Measurements from ENCODE around the gene STAG3.
"Not testable (repeated sequence)": the region's sequence is repeated elsewhere in the genome, so short reads cannot be mapped to it uniquely, and the experiment has no call there.

STAG3 gene

DNA sequence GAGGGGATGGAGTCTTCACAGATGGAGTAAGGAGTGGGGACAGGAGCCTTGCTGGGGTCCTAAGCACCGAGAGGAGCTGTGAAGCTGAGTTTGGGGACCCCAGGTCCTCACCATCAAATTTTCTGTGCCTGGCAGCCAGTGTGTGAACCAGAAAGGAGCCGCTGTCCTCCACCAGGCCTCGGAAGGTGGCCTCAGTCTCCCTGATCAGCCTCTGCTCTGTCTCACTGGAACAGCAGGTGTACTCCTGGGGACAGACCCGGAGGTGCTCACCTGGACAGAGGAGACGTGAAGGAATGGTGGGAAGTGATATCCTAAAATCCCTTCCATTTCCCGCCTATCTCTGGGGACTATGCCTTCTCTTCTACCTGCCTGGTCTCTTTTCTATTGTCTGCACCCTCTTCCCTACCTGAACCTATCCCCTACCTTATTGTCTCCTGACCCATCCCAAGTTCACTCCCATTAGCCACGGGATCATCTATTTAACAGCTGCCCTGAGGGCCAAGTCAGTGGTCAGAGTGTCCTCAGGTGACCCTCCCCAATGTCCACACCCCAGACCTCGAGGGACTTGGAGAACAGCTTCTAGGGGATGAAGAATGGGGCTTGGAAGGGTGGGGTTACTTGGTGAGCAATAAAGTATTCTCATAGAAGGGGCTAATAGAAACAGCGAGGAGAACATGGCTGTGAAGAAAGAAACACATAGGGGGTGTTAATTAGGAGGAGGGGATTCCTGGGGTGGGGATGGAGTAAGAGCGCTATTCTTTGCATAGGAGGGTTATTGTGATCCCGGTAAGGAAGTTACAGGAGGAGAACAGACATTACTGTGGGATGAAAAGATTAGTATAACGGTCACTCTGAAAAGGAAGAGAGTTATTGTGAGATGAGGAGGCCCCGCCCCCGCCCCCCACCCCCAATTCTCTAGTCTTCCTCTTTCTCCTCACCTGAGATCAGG, 1.3 kb upstream of the STAG3 start:
- no peak for DNase-seq
- TF ChIP-seq POLR2A (IDR thresholded peaks at IDR 0.05; ENCODE audit: low read length) (no peak), GATA1 (IDR thresholded peaks at IDR 0.05; ENCODE audit: low read depth, low read length) (no peak)

DNA sequence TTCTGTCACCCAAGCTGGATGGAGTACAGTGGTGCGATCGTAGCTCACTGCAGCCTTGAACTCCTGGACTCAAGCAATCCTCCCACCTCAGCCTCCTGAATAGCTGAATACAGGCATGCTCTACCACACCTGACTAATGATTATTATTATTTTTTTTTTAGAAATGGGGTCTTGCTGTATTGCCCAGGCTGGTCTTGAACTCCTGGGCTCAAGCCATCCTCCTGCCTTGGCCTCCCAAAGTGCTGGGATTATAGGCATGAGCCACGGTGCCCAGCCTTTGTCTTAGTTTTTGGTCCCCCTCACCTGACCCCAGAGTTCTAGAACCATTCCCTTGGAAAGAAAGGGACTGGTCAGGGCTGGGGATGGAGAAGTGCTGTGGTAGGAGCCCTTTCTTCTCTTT, 2.4 kb downstream of the STAG3 start:
- not testable (repeated sequence) for DNase-seq

GRCh38 chr7:100182616-100183015, 4.9 kb downstream of the STAG3 start:
- not testable (repeated sequence) for DNase-seq

GRCh38 chr7:100183090-100183489, 5.4 kb downstream of the STAG3 start:
- not testable (repeated sequence) for DNase-seq

- no peak for DNase-seq
- no peak for TF ChIP-seq GATA1 (IDR thresholded peaks at IDR 0.05; ENCODE audit: low read depth, low read length)
- TF ChIP-seq POLR2A (IDR thresholded peaks at IDR 0.05; ENCODE audit: low read length), result no peak
Observed at GRCh38 chr7:100185726-100186125, 8.0 kb downstream of the STAG3 start.

- no peak for DNase-seq
- TF ChIP-seq POLR2A (IDR thresholded peaks at IDR 0.05; ENCODE audit: low read length) (no peak), GATA1 (IDR thresholded peaks at IDR 0.05; ENCODE audit: low read depth, low read length) (no peak)
Observed at GRCh38 chr7:100189061-100189460, 11.3 kb downstream of the STAG3 start.

DNA sequence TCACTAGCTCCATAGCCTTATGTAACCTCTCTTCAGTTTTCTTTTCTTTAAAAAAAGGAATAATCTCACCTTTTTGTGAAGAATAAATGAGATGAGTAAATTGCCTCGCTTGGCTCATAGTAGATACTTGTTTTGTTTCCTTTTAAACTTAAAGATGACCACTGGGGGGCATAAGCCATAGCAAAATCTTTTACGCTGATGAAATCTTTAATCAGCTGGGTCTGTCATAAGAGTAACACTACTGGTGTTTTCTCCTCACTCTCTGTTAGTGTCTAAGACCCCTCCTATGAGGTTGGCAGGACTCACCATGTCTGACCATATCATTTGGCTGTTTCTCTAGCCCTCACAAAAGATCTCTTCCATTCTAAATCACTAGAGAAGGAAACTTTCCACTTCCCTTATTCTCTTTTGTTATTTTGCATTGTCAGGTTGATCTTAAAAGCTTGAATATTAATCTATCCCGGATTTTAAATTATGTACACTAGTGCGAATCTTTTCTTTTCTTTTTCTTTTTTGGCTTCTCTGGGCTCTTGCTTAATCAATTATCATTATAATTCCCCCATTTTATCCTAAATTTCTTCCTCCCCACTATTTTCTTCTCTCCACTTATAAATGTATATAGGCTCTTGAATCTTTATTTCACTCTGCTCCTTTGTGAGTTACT, 12.5 kb downstream of the STAG3 start:
- TF ChIP-seq GATA1 (IDR thresholded peaks at IDR 0.05; ENCODE audit: low read depth, low read length), result no peak
- no peak for TF ChIP-seq POLR2A (IDR thresholded peaks at IDR 0.05; ENCODE audit: low read length)

DNA sequence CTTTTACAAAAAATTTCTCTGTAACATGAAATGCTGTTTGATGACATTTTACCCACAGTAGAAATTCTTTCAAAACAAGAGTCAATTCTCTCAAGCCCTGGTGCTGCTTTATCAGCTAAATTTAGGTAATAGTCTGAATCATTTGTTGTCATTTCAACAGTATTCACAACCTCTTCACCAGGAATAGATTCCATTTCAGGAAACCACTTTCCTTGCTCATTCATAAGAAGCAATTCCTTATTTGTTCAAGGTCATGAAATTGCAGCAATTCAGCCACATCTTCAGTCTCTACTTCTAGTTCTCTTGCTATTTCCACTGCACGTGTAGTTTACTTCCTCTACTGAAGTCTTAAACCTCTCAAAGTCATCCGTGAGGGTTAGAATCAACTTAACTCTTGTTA, 14.1 kb downstream of the STAG3 start:
- no peak for DNase-seq
- no peak for TF ChIP-seq POLR2A (IDR thresholded peaks at IDR 0.05; ENCODE audit: low read length)
- no peak for TF ChIP-seq GATA1 (IDR thresholded peaks at IDR 0.05; ENCODE audit: low read depth, low read length)

More for the DNA sequence above, 12.5 kb downstream of the STAG3 start:
- peak; percentile 48 to 59 for DNase-seq

DNA sequence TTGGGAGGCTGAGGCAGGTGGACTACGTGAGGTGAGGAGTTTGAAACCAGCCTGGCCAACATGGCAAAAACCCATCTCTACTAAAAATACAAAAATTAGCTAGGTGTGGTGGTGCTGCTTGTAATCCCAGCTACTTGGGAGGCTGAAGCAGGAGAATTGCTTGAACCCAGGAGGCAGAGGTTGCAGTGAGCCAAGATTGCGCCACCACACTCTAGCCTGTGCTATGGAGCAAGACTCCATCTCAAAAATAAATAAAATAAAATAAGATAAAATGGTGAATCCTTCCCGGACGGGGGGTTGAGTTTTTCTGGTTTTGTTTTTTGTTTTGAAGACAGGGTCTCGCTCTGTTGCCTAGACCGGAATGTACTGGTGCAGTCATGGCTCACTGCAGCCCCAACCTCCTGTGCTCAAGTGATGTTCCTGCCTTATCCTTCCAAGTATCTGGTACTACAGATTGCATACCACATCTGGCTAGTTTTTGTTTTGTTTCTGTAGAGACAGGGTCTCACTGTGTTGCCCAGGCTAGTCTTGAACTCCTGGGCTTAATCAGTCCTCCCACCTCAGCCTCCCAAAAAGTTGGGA, 14.7 kb downstream of the STAG3 start:
- not testable (repeated sequence) for DNase-seq

DNA sequence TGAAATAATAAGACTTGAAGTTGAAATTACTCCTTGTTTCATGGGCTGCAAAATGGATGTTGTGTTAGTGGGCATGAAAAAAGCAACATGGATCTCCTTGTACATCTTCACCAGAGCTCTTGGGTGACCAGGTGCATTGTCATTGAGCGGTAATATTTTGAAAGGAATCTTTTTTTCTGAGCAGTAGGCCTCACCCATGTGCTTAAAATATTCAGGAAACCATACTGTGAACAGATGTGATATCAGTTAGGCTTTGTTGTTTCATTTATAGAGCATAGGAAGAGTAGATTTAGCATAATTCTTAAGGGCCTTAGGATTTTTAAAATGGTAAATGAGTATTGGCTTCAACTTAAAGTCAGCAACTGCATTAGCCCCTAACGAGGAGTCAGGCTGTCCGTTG, 15.3 kb downstream of the STAG3 start:
- TF ChIP-seq GATA1 (IDR thresholded peaks at IDR 0.05; ENCODE audit: low read depth, low read length), result no peak
- no peak for TF ChIP-seq POLR2A (IDR thresholded peaks at IDR 0.05; ENCODE audit: low read length)
- no peak for DNase-seq

DNA sequence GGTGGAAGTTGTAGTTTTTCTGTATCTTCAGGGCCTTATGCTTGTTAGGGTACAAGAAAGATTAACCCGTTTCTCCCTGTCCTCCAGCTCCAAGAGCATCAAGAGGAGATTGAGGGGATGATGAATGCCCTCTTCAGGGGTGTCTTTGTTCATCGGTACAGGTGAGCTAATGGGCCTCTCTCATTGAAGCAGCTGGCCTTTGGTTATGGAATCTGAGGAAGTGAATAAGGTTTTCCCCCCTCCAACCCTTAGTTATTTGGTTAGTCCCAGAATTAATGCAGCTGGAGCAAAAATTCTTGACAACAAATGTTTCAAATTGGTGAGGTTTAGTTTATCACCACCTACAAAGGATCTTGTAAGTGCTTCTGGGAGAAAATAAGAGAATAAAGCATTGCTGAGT, 17.5 kb downstream of the STAG3 start:
- TF ChIP-seq POLR2A (IDR thresholded peaks at IDR 0.05; ENCODE audit: low read length) (no peak), GATA1 (IDR thresholded peaks at IDR 0.05; ENCODE audit: low read depth, low read length) (no peak)
- DNase-seq, result no peak

- DNase-seq, result not testable (repeated sequence)
Observed at GRCh38 chr7:100195901-100196322, 18.2 kb downstream of the STAG3 start.

DNA sequence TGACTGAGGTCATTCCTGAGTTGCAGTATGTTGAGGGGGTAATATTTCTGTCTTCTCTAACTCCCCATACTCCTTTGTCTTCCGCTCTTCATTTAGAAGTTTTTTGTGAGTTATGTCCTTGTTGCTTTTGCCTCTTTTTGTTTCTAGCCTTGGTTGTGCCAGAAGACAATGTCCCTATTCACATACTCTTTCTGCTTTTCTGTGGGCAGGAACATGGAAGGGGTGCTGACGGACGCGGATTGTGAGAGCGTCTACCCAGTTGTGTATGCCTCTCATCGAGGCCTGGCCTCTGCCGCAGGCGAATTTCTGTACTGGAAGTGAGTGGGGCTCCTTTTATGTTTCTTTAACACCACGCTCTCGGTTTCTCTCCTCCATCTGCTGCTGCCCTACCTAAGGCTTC, 20.5 kb downstream of the STAG3 start:
- no peak for DNase-seq
- TF ChIP-seq GATA1 (IDR thresholded peaks at IDR 0.05; ENCODE audit: low read depth, low read length) (no peak), POLR2A (IDR thresholded peaks at IDR 0.05; ENCODE audit: low read length) (no peak)

DNA sequence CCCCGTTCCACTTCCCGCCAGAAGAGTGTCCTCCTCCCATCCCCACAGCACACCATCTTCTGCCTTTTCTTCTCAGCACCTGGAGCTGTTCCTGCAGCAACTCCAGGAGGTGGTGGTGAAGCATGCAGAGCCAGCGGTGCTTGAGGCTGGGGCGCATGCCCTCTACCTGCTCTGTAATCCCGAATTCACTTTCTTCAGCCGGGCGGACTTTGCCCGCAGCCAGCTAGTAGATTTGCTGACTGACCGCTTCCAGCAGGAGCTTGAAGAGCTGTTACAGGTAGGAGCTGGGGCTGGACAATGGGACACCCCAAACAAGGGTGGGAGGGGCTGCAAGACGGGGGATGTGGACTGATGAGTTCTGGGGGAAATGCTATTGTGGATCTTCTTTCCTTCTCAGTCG, 23.0 kb downstream of the STAG3 start:
- TF ChIP-seq POLR2A (IDR thresholded peaks at IDR 0.05; ENCODE audit: low read length), result no peak
- no peak for TF ChIP-seq GATA1 (IDR thresholded peaks at IDR 0.05; ENCODE audit: low read depth, low read length)
- no peak for DNase-seq

DNA sequence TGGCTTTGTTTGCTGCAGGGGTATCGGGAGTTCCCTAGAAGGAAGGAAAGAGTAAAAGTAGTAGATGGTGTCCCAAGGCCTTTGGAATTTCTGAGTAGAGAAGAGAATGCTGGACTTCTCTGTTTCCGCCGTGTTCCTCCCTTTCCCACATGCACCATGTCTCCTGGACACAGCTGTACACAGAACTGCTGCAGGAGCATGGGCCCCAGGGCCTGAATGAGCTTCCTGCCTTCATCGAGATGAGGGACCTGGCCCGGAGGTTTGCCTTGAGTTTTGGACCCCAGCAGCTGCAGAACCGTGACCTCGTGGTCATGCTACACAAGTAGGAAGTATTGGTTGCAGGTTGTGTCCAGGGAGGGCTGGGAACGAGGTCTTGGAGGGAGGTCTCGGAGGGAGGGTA, 26.7 kb downstream of the STAG3 start:
- TF ChIP-seq POLR2A (IDR thresholded peaks at IDR 0.05; ENCODE audit: low read length), result no peak
- TF ChIP-seq GATA1 (IDR thresholded peaks at IDR 0.05; ENCODE audit: low read depth, low read length), result no peak
- DNase-seq, result no peak
